ENCODE results near the gene EPS15.
A peak's percentile ranks its signal among the peaks of the same experiment; 100 is the strongest.
"Not testable (repeated sequence)": the region's sequence is repeated elsewhere in the genome, so short reads cannot be mapped to it uniquely, and the experiment has no call there.

Gene EPS15

GRCh38 chr1:51515312-51515960, 3.6 kb downstream of the EPS15 start:
- H3K27ac ChIP-seq (ENCODE audit: low read depth, low read length): peak overlapping the region; percentile 38
- H2AFZ ChIP-seq (ENCODE audit: low read length, unreplicated experiment): no peak overlapping the region
- peak overlapping the region; percentile 86 for H3K4me3 ChIP-seq (ENCODE audit: low read depth, low read length)
- H3K4me1 ChIP-seq (ENCODE audit: control insufficient read depth, insufficient read depth, low read length, unreplicated experiment): peaks cover 15% of the 10 kb centered on the region
- H3K27me3 ChIP-seq (ENCODE audit: insufficient read depth, low read length): no peaks in the 10 kb centered on the region
- H3K36me3 ChIP-seq (ENCODE audit: insufficient read depth, low read length): no peaks in the 10 kb centered on the region
- peaks cover 77% of the 10 kb centered on the region for H3K79me2 ChIP-seq (ENCODE audit: control insufficient read depth, insufficient read depth, low read length, unreplicated experiment)

GRCh38 chr1:51514733-51515132, 4.3 kb downstream of the EPS15 start:
- Histone ChIP-seq H3K79me2 (ENCODE audit: control insufficient read depth, insufficient read depth, low read length, unreplicated experiment) (peaks cover 84% of the 10 kb centered on the region), H3K4me3 (ENCODE audit: low read depth, low read length) (peak overlapping the region; percentile 86), H3K27me3 (ENCODE audit: insufficient read depth, low read length) (no peaks in the 10 kb centered on the region), H2AFZ (ENCODE audit: low read length, unreplicated experiment) (peak overlapping the region; percentile 4), H3K36me3 (ENCODE audit: insufficient read depth, low read length) (no peaks in the 10 kb centered on the region), H3K27ac (ENCODE audit: low read depth, low read length) (peak overlapping the region; percentile 38), H3K4me1 (ENCODE audit: control insufficient read depth, insufficient read depth, low read length, unreplicated experiment) (peaks cover 9% of the 10 kb centered on the region)

GRCh38 chr1:51512606-51513005, 6.5 kb downstream of the EPS15 start:
- peaks cover 85% of the 10 kb centered on the region for H3K79me2 ChIP-seq (ENCODE audit: control insufficient read depth, insufficient read depth, low read length, unreplicated experiment)
- peaks cover 8% of the 10 kb centered on the region for H3K4me1 ChIP-seq (ENCODE audit: control insufficient read depth, insufficient read depth, low read length, unreplicated experiment)
- H3K27me3 ChIP-seq (ENCODE audit: insufficient read depth, low read length): no peaks in the 10 kb centered on the region
- H3K27ac ChIP-seq (ENCODE audit: low read depth, low read length): no peak overlapping the region
- no peak overlapping the region for H3K4me3 ChIP-seq (ENCODE audit: low read depth, low read length)
- no peaks in the 10 kb centered on the region for H3K36me3 ChIP-seq (ENCODE audit: insufficient read depth, low read length)
- H2AFZ ChIP-seq (ENCODE audit: low read length, unreplicated experiment): no peak overlapping the region

- peaks cover 8% of the 10 kb centered on the region for H3K4me1 ChIP-seq (ENCODE audit: control insufficient read depth, insufficient read depth, low read length, unreplicated experiment)
- no peaks in the 10 kb centered on the region for H3K27me3 ChIP-seq (ENCODE audit: insufficient read depth, low read length)
- H2AFZ ChIP-seq (ENCODE audit: low read length, unreplicated experiment): no peak overlapping the region
- H3K4me3 ChIP-seq (ENCODE audit: low read depth, low read length): no peak overlapping the region
- peaks cover 83% of the 10 kb centered on the region for H3K79me2 ChIP-seq (ENCODE audit: control insufficient read depth, insufficient read depth, low read length, unreplicated experiment)
- H3K27ac ChIP-seq (ENCODE audit: low read depth, low read length): no peak overlapping the region
- no peaks in the 10 kb centered on the region for H3K36me3 ChIP-seq (ENCODE audit: insufficient read depth, low read length)
Observed at GRCh38 chr1:51512120-51512519, 6.9 kb downstream of the EPS15 start.

- H3K27ac ChIP-seq (ENCODE audit: low read depth, low read length): no peak overlapping the region
- H2AFZ ChIP-seq (ENCODE audit: low read length, unreplicated experiment): no peak overlapping the region
- no peaks in the 10 kb centered on the region for H3K36me3 ChIP-seq (ENCODE audit: insufficient read depth, low read length)
- no peaks in the 10 kb centered on the region for H3K27me3 ChIP-seq (ENCODE audit: insufficient read depth, low read length)
- H3K4me3 ChIP-seq (ENCODE audit: low read depth, low read length): no peak overlapping the region
- H3K79me2 ChIP-seq (ENCODE audit: control insufficient read depth, insufficient read depth, low read length, unreplicated experiment): peaks cover 68% of the 10 kb centered on the region
- H3K4me1 ChIP-seq (ENCODE audit: control insufficient read depth, insufficient read depth, low read length, unreplicated experiment): peaks cover 8% of the 10 kb centered on the region
Observed at GRCh38 chr1:51509773-51510172, 9.3 kb downstream of the EPS15 start.

- Histone ChIP-seq H3K27me3 (ENCODE audit: insufficient read depth, low read length) (no peaks in the 10 kb centered on the region), H3K36me3 (ENCODE audit: insufficient read depth, low read length) (peaks cover 4% of the 10 kb centered on the region; the same call in 1 of the 2 replicates), H2AFZ (ENCODE audit: low read length, unreplicated experiment) (no peak overlapping the region), H3K4me1 (ENCODE audit: control insufficient read depth, insufficient read depth, low read length, unreplicated experiment) (peaks cover 4% of the 10 kb centered on the region), H3K79me2 (ENCODE audit: control insufficient read depth, insufficient read depth, low read length, unreplicated experiment) (peaks cover 47% of the 10 kb centered on the region), H3K27ac (ENCODE audit: low read depth, low read length) (peak overlapping the region; percentile 24), H3K4me3 (ENCODE audit: low read depth, low read length) (peak overlapping the region; percentile 53)
Observed at GRCh38 chr1:51506537-51506936, 12.5 kb downstream of the EPS15 start.

GRCh38 chr1:51504806-51505525, 14.1 kb downstream of the EPS15 start:
- no peak overlapping the region for H3K4me3 ChIP-seq (ENCODE audit: low read depth, low read length)
- no peaks in the 10 kb centered on the region for H3K27me3 ChIP-seq (ENCODE audit: insufficient read depth, low read length)
- H2AFZ ChIP-seq (ENCODE audit: low read length, unreplicated experiment): no peak overlapping the region
- peaks cover 9% of the 10 kb centered on the region for H3K36me3 ChIP-seq (ENCODE audit: insufficient read depth, low read length)
- H3K4me1 ChIP-seq (ENCODE audit: control insufficient read depth, insufficient read depth, low read length, unreplicated experiment): peaks cover 4% of the 10 kb centered on the region
- H3K27ac ChIP-seq (ENCODE audit: low read depth, low read length): no peak overlapping the region
- H3K79me2 ChIP-seq (ENCODE audit: control insufficient read depth, insufficient read depth, low read length, unreplicated experiment): peaks cover 42% of the 10 kb centered on the region

GRCh38 chr1:51501218-51501630, 17.8 kb downstream of the EPS15 start:
- H3K27me3 ChIP-seq (ENCODE audit: insufficient read depth, low read length); H3K4me1 ChIP-seq (ENCODE audit: control insufficient read depth, insufficient read depth, low read length, unreplicated experiment); H3K4me3 ChIP-seq (ENCODE audit: low read depth, low read length); H3K27ac ChIP-seq (ENCODE audit: low read depth, low read length); H2AFZ ChIP-seq (ENCODE audit: low read length, unreplicated experiment): not testable (repeated sequence)
- Histone ChIP-seq H3K79me2 (ENCODE audit: control insufficient read depth, insufficient read depth, low read length, unreplicated experiment) (peaks cover 51% of the 10 kb centered on the region), H3K36me3 (ENCODE audit: insufficient read depth, low read length) (peaks cover 19% of the 10 kb centered on the region)

- Histone ChIP-seq H3K27me3 (ENCODE audit: insufficient read depth, low read length) (no peaks in the 10 kb centered on the region), H2AFZ (ENCODE audit: low read length, unreplicated experiment) (no peak overlapping the region), H3K4me1 (ENCODE audit: control insufficient read depth, insufficient read depth, low read length, unreplicated experiment) (no peaks in the 10 kb centered on the region), H3K27ac (ENCODE audit: low read depth, low read length) (no peak overlapping the region), H3K36me3 (ENCODE audit: insufficient read depth, low read length) (peaks cover 18% of the 10 kb centered on the region), H3K79me2 (ENCODE audit: control insufficient read depth, insufficient read depth, low read length, unreplicated experiment) (peaks cover 54% of the 10 kb centered on the region), H3K4me3 (ENCODE audit: low read depth, low read length) (no peak overlapping the region)
Observed at GRCh38 chr1:51499694-51500093, 19.4 kb downstream of the EPS15 start.

GRCh38 chr1:51498924-51499323, 20.1 kb downstream of the EPS15 start:
- Histone ChIP-seq H3K79me2 (ENCODE audit: control insufficient read depth, insufficient read depth, low read length, unreplicated experiment) (peaks cover 58% of the 10 kb centered on the region), H3K27ac (ENCODE audit: low read depth, low read length) (no peak overlapping the region), H3K4me1 (ENCODE audit: control insufficient read depth, insufficient read depth, low read length, unreplicated experiment) (no peaks in the 10 kb centered on the region), H3K36me3 (ENCODE audit: insufficient read depth, low read length) (peaks cover 14% of the 10 kb centered on the region), H3K4me3 (ENCODE audit: low read depth, low read length) (no peak overlapping the region), H3K27me3 (ENCODE audit: insufficient read depth, low read length) (no peaks in the 10 kb centered on the region), H2AFZ (ENCODE audit: low read length, unreplicated experiment) (no peak overlapping the region)

- Histone ChIP-seq H3K4me3 (ENCODE audit: low read depth, low read length) (no peak overlapping the region), H3K27me3 (ENCODE audit: insufficient read depth, low read length) (no peaks in the 10 kb centered on the region), H3K27ac (ENCODE audit: low read depth, low read length) (no peak overlapping the region), H3K79me2 (ENCODE audit: control insufficient read depth, insufficient read depth, low read length, unreplicated experiment) (peaks cover 61% of the 10 kb centered on the region), H3K4me1 (ENCODE audit: control insufficient read depth, insufficient read depth, low read length, unreplicated experiment) (no peaks in the 10 kb centered on the region), H2AFZ (ENCODE audit: low read length, unreplicated experiment) (no peak overlapping the region), H3K36me3 (ENCODE audit: insufficient read depth, low read length) (peaks cover 14% of the 10 kb centered on the region)
Observed at GRCh38 chr1:51497340-51497739, 21.7 kb downstream of the EPS15 start.
